HG03097 (cell line): ENCODE measurements around the gene TRPC4.
"Not testable (repeated sequence)": the region's sequence is repeated elsewhere in the genome, so short reads cannot be mapped to it uniquely, and the experiment has no call there.

ENCODE experiments used
- ATAC-seq: cut with Tn5 transposase; IDR thresholded peaks from one replicate; pipeline ENCODE4 v1.9.1; 2021; ENCODE audit not compliant: unreplicated experiment, low FRiP score

The TRPC4 gene

GRCh38 chr13:37835392-37835791 lies 34.2 kb downstream of the TRPC4 start:
- ATAC-seq: no peak

DNA sequence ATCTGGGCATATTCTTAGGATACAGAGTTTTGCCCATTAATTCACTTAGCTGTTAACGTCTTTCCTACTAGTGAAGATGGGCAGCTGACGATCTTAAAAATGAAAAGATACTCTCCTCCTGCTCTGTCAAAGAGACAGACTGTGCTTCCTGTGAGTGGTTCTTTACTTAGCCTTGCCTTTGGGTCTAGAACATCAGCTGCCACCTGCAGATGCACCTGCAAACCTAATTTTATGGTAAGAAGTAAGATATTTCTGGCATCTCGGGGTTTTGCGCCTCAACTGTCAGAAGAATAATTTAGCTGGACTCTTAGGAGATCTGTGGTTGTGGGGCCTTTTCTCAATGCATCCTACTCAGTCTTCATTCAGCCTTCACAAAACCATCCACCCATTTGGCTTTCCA lies 36.2 kb downstream of the TRPC4 start:
- no peak for ATAC-seq

DNA sequence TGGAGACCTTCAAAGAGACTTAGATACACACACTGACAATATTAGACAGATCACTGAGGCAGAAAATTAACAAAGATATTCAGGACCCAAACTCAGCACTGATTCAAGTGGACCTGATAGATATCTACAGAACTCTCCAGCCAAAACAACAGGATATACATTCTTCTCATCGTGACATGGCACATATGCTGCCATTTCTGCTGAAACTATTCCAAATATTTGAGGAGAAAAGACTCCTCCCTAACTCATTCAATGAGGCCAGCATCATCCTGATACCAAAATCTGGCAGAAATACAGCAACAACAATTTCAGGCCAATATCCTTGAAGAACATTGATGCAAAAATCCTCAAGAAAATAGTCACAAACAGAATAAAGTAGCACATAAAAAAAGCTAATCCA lies 53.3 kb downstream of the TRPC4 start:
- ATAC-seq: no peak

DNA sequence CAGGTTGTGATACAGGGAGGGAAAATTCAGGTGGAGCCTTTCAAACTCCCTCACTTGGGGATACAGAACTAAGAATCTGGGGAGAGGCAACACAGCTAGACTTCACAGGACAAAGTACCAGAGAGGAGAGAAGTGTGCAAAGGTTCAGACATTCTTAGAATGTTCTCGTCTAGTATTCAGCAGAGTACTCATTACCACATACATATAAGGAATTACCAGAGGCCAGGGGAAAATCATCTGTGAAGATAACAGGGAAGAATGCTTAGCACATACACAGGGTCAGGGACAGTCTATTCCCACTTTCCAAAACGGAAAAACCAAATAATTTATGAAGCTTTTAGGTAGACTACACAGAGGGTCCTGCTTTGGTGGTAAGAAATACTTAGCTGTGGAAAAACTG lies 58.1 kb downstream of the TRPC4 start:
- ATAC-seq: no peak

GRCh38 chr13:37806666-37807065 lies 62.9 kb downstream of the TRPC4 start:
- ATAC-seq: no peak

GRCh38 chr13:37797631-37798030 lies 71.9 kb downstream of the TRPC4 start:
- ATAC-seq: no peak

DNA sequence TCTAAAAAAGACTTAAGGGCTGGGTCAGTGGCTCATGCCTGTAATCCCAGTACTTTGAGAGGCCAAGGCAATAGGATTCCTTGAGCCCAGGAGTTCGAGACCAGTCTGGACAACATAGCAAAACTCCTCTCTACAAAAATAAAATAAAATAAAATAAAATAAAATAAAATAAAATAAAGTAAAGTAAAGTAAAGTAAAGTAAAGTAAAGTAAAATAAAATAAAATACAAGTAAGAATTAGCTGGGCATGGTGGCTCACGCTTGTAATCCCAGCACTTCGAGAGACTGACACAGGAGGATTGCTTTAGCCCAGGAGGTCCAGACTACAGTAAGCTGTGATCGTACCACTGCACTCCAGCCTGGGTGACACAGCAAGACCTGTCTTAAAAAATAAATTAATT lies 72.8 kb downstream of the TRPC4 start:
- not testable (repeated sequence) for ATAC-seq

GRCh38 chr13:37795326-37795725 lies 74.2 kb downstream of the TRPC4 start:
- ATAC-seq: no peak

DNA sequence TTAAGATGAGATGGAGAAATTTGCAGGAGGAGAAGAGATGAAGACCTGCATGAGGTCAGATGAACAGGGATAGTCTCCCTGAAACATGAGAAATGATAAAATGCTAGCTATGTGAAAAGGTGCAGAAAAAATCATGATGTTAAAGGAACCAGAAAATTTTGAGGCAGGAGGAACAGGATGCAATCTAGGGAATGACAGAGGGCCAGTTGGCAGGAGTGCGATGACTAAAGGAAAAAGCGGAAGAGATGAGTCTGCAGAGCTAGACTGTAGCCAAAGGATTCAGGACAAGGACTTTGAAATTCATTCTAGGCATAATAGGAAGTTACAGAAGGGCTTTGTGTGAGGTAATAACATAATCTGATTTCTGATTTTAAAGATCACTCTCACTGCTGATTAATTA lies 77.9 kb downstream of the TRPC4 start:
- no peak for ATAC-seq

GRCh38 chr13:37788346-37788745 lies 81.2 kb downstream of the TRPC4 start:
- no peak for ATAC-seq

DNA sequence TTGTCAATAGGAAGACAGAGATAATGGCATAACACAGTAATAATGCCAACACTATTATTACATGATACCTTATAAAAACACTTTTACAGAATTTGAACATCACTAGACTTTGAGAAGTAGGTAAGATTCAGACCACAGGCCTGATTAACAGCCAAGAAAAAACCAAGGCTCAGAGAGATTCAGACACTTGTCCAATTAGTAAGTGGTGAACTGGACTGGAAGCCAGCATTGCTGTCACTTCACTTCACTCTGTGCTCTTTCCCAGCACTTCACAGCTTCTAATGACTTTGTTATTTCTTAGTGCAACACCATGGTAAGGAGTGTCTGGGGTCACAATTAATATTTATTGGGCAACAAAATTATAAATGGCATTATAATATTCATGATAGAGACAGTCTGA lies 91.9 kb downstream of the TRPC4 start:
- no peak for ATAC-seq

DNA sequence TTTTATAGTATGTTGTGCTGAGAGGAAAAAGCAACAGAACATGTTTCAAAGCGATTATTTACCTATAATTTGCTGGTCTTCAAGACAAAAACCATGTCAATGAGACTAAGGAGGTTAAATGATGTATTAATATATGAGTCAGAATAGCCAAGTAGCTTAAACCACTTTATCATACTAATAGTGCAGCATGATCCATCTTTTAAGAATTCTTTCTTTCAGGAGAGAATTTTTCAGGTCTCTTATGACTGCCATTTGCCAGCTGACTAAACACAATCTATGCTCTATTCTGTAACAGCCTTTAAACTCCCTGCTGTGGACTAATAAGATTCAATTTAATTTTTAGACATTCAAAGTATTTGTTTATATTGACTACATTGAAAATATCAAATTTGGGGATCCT lies 93.7 kb downstream of the TRPC4 start:
- ATAC-seq: no peak

DNA sequence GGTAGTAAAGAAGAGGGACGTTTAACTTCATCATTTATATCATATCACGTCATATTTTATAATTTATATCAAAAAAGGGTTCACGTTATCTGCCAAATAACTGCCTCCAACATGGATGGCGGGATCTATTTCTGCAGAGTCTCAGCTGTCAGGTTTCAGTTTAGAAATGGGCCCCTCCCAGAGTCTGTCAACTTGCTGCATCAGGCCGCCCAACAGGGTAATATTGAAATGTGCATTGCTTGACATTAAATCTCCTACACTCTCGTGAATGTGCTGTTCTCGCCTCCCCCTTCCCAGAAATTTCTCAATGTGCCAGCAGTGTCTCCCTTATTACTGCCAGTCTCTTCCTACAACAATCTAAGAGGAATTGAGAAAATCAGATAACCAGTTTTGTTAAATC lies 96.9 kb downstream of the TRPC4 start:
- ATAC-seq: no peak

GRCh38 chr13:37769545-37769944 lies 100.0 kb downstream of the TRPC4 start:
- no peak for ATAC-seq

- ATAC-seq: no peak
Observed at GRCh38 chr13:37769078-37769477, 100.5 kb downstream of the TRPC4 start.

GRCh38 chr13:37766502-37766901 lies 103.1 kb downstream of the TRPC4 start:
- ATAC-seq: no peak

DNA sequence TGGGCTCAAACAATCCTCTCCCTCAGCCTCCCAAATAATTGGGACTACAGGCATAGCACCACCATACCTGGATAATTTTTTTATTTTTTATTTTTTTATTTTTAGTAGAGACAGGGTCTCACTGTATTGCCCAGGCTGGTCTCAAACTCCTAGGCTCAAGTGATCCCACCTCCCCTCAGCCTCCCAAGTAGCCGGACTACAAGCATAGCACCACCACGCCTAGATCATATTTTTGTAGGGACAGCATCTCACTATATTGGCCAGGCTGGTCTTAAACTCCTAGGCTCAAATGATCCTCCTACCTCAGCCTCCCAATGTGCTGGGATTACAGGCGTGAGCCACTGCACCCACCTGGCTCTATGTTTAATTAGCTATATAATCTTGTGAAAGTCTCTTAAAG lies 114.2 kb downstream of the TRPC4 start:
- ATAC-seq: no peak

DNA sequence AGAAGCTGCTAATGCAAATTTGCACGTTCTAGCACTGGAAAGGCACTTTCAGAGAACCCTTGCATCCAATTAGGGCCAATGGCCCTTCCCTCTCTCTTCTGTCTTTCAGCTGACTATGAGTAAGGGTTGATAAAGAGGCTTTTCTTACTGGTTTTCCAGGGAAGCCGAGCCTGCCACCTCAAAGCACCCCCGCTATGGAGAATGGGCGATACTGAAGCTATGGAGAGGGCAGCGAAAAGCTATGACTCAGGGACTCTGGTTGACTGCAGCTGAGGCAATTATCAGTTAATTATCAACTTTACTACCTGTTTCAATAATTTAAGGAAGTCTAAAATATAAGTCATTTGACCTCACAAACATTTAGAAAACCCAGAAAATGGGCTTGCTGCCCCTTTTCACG lies 115.8 kb downstream of the TRPC4 start:
- ATAC-seq: no peak

GRCh38 chr13:37752146-37752545 lies 117.4 kb downstream of the TRPC4 start:
- no peak for ATAC-seq

- ATAC-seq: no peak
Observed at GRCh38 chr13:37751025-37751424, 118.5 kb downstream of the TRPC4 start.

GRCh38 chr13:37748913-37749312 lies 120.7 kb downstream of the TRPC4 start:
- no peak for ATAC-seq

- ATAC-seq: no peak
Observed at GRCh38 chr13:37747071-37747612, 122.4 kb downstream of the TRPC4 start.

GRCh38 chr13:37741536-37741935 lies 128.0 kb downstream of the TRPC4 start:
- ATAC-seq: no peak
